DND-41 (cell line): ENCODE measurements around the gene SLC13A5.

Experiments used
- ATAC-seq: fragments of 200-7000 bp; cut with Tn5 transposase; 3 replicates; pipeline ENCODE4 v1.9.1; 2021; ENCODE audit warnings: low read depth; ENCODE audit not compliant: insufficient read depth
- DNase-seq: peaks from one replicate; pipeline ENCODE4 v3.0.0-alpha.2; 2020
- H2AFZ ChIP-seq: 2 replicates; pipeline ENCODE4 v1.6.0; 2012; ENCODE audit warnings: low read depth, low read length
- H3K27ac ChIP-seq: 2 replicates; pipeline ENCODE4 v1.5.1; 2012; ENCODE audit warnings: low read length, inconsistent platforms
- H3K27me3 ChIP-seq: fragments of 200-600 bp; sonication (generic); 2 replicates; pipeline ENCODE4 v1.6.0; 2012; ENCODE audit warnings: low read length, mild to moderate bottlenecking, inconsistent platforms; ENCODE audit not compliant: insufficient read depth, poor library complexity
- H3K36me3 ChIP-seq: 2 replicates; pipeline ENCODE4 v1.5.1; 2012; ENCODE audit warnings: low read length, inconsistent platforms; ENCODE audit not compliant: insufficient read depth
- H3K4me1 ChIP-seq: 2 replicates; pipeline ENCODE4 v1.5.1; 2012; ENCODE audit warnings: mild to moderate bottlenecking, low read length; ENCODE audit not compliant: insufficient read depth
- H3K4me2 ChIP-seq: 2 replicates; pipeline ENCODE4 v1.6.0; 2012; ENCODE audit warnings: mild to moderate bottlenecking, moderate library complexity, low read length, inconsistent platforms; ENCODE audit not compliant: insufficient read depth
- H3K4me3 ChIP-seq, 2 experiments: fragments of 200-600 bp in 1 of 2; shearing (Covaris generic) in 1 of 2; 2 replicates each; pipeline ENCODE4 v1.5.1; 2012 to 2016; ENCODE audit warnings: inconsistent platforms in 2 of 2, low read length in 2 of 2, mild to moderate bottlenecking in 2 of 2, low read depth in 1 of 2, moderate library complexity in 1 of 2
- H3K79me2 ChIP-seq: 2 replicates; pipeline ENCODE4 v1.6.0; 2012; ENCODE audit warnings: low read length, inconsistent platforms; ENCODE audit not compliant: insufficient read depth
- H3K9ac ChIP-seq: 2 replicates; pipeline ENCODE4 v1.6.0; 2012; ENCODE audit warnings: low read depth, mild to moderate bottlenecking, inconsistent platforms, low read length, moderate library complexity
- H3K9me3 ChIP-seq: 2 replicates; pipeline ENCODE4 v1.5.1; 2012; ENCODE audit warnings: low read length, moderate library complexity, mild to moderate bottlenecking, inconsistent platforms; ENCODE audit not compliant: insufficient read depth, severe bottlenecking
- H4K20me1 ChIP-seq: 2 replicates; pipeline ENCODE4 v1.6.0; 2012; ENCODE audit warnings: low read length; ENCODE audit not compliant: insufficient read depth
- EZH2 ChIP-seq: IDR thresholded peaks from 3 replicates; pipeline ENCODE4 v1.6.1; 2012; ENCODE audit warnings: borderline replicate concordance, low read depth, mild to moderate bottlenecking, moderate library complexity, low read length, inconsistent platforms; ENCODE audit not compliant: severe bottlenecking
- TF ChIP-seq, protein P1 (sequence below): IDR thresholded peaks from 2 replicates; pipeline ENCODE4 v1.5.1; 2012; ENCODE audit warnings: borderline replicate concordance, low read length, moderate library complexity, mild to moderate bottlenecking; ENCODE audit not compliant: poor library complexity, severe bottlenecking; ENCODE audit errors: extremely low read depth

Gene SLC13A5

DNA sequence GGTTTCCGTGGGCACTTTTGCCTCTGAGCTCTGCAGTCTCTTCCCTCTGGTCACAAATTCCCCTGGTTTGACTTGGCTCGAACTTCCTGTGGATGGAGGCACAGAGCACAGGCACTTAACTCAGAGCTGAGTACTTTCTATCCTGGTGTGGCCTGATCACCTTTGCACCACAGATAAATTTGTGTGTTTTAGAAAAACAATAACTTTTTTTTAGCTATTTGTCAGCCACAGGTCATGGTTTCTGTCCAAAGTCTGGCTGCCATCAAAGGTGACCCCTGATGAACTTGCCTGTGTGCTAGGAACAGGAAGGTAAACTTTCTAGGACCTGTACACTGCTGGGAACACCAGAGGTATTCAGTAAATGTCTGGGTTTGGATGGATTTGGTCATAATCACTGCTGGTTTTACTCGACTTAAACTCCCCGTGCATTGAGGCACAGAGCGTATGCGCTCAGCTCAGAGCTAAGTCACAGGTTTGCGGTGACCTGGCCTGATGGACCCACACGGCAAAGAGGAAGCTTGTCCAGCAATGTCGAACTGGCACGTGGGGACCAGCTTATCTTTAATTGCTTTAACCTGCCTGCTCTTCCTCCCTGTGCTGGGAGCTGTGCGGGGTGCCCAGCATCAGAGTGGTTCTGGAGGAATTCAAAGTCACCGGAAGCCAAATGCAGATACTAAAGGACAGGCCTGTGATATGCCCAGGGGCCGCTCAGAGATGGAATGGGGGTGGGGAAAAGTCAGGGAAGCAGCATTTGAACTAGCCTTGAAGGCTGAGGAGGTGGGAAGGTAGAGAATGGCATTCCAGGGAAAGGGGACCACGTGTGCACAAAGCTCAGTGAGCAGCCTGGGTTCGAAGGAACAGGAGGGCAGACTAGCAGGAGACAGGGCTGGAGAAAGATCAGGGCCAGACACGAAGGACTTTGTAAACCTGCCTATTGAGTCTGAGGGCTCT lies 12.9 kb downstream of the SLC13A5 start:
- ATAC-seq = no peak

DNA sequence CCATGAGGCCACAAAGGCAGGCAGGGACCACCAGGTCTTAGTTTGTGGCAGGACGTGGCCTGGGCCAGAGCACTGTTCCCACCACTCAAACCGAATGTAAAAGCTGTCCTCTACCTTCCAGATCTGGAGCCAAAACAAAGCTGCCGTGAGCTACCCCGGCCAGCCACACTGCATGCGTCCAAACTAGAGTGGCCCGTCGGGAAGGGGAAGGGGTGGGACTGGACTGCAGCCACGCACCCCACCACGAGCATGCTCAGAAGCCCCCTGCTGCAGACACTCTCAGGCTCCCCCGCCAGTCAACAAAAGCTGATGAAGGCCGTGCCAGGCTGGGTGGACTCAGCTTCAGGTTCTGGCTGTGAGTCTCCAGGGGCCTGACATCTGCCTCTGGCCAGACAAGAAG lies 15.2 kb downstream of the SLC13A5 start:
- H3K4me3 ChIP-seq = no peak overlapping the region
- H3K9ac ChIP-seq = no peak overlapping the region
- no peaks in the 10 kb centered on the region for H3K36me3 ChIP-seq
- H3K9me3 ChIP-seq = no peaks in the 10 kb centered on the region
- no peak overlapping the region for H3K27ac ChIP-seq
- TF ChIP-seq EZH2 = no peak
- TF ChIP-seq, protein P1, sequence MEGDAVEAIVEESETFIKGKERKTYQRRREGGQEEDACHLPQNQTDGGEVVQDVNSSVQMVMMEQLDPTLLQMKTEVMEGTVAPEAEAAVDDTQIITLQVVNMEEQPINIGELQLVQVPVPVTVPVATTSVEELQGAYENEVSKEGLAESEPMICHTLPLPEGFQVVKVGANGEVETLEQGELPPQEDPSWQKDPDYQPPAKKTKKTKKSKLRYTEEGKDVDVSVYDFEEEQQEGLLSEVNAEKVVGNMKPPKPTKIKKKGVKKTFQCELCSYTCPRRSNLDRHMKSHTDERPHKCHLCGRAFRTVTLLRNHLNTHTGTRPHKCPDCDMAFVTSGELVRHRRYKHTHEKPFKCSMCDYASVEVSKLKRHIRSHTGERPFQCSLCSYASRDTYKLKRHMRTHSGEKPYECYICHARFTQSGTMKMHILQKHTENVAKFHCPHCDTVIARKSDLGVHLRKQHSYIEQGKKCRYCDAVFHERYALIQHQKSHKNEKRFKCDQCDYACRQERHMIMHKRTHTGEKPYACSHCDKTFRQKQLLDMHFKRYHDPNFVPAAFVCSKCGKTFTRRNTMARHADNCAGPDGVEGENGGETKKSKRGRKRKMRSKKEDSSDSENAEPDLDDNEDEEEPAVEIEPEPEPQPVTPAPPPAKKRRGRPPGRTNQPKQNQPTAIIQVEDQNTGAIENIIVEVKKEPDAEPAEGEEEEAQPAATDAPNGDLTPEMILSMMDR = no peak
- H3K4me1 ChIP-seq = no peaks in the 10 kb centered on the region
- H3K27me3 ChIP-seq = peaks cover 10% of the 10 kb centered on the region
- no peaks in the 10 kb centered on the region for H3K79me2 ChIP-seq
- H3K4me2 ChIP-seq = no peak overlapping the region
- ATAC-seq = no peak
- DNase-seq = no peak
- H2AFZ ChIP-seq = no peak overlapping the region
- H4K20me1 ChIP-seq = no peaks in the 10 kb centered on the region

More for the DNA sequence above, 12.9 kb downstream of the SLC13A5 start:
- no peak overlapping the region for H2AFZ ChIP-seq
- H3K27ac ChIP-seq = no peak overlapping the region
- no peak overlapping the region for H3K4me3 ChIP-seq
- H3K4me2 ChIP-seq = no peak overlapping the region
- no peaks in the 10 kb centered on the region for H3K9me3 ChIP-seq
- TF ChIP-seq EZH2 = no peak
- TF ChIP-seq, protein P1 = no peak
- no peaks in the 10 kb centered on the region for H4K20me1 ChIP-seq
- no peaks in the 10 kb centered on the region for H3K79me2 ChIP-seq
- H3K27me3 ChIP-seq = peaks cover 10% of the 10 kb centered on the region
- no peaks in the 10 kb centered on the region for H3K4me1 ChIP-seq
- no peaks in the 10 kb centered on the region for H3K36me3 ChIP-seq
- H3K9ac ChIP-seq = no peak overlapping the region
- DNase-seq = no peak

DNA sequence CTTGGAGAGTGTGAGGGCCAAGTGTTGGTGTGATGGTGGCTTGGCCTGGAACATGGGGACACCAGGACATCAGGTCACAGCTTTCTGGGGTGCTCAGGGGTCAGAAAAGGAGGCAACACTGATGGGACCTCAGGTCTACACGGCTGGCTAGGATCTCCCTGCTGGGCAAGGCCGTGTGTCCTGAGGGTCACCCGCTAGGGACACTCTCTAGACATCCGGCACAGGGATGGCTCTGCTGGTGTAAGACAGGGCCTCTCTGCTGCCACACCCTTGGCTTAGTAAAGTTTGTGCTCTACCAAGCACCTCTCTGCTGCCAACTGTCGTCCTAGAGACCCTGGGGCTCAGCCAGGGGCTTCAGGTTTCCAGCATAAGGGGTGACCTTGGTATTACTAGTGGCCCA lies 16.3 kb downstream of the SLC13A5 start:
- Histone ChIP-seq H3K27me3 (peaks cover 10% of the 10 kb centered on the region), H3K4me1 (no peaks in the 10 kb centered on the region), H3K9me3 (no peaks in the 10 kb centered on the region), H3K27ac (no peak overlapping the region), H3K79me2 (no peaks in the 10 kb centered on the region), H2AFZ (no peak overlapping the region), H3K9ac (no peak overlapping the region), H4K20me1 (no peaks in the 10 kb centered on the region), H3K4me3 (no peak overlapping the region), H3K36me3 (no peaks in the 10 kb centered on the region), H3K4me2 (no peak overlapping the region)
- DNase-seq (no peak), ATAC-seq (no peak)
- TF ChIP-seq, protein P1 = no peak
- no peak for TF ChIP-seq EZH2
